ENCODE results near the gene RTF1.

DNA sequence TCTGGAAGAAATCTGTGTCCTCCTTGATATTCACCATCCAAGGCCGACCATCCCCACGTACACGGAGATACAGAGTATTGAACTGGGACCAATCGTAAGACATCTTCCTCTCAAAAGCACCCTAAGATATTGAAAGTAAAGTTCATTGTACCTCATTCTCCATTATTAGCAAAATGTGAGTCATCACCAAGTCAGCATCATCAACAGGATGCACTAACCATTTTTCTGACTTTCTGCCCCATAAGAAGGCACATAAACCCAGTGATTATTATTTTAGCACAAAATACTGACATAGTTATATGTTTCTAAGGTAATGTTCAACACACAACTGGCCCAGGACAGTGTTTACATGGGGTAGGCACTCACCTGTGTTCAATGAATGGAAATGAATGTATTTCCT is 22.0 kb upstream of the RTF1 start:
- TF ChIP-seq POLR2A (IDR thresholded peaks at IDR 0.05; ENCODE audit: low read depth, low read length) (no peak), POLR2AphosphoS5 (IDR thresholded peaks at IDR 0.05; ENCODE audit: low read depth, low read length) (no peak)

All from GM12892 (cell line).